HG02970 (cell line): ENCODE results near the gene FBRSL1.
"Not testable (repeated sequence)": the region's sequence is repeated elsewhere in the genome, so short reads cannot be mapped to it uniquely, and the experiment has no call there.

Source experiments
- ATAC-seq: cut with Tn5 transposase; IDR thresholded peaks from one replicate; pipeline ENCODE4 v1.9.1; 2021; ENCODE audit warnings: mild to moderate bottlenecking, moderate library complexity, moderate number of reproducible peaks; ENCODE audit not compliant: unreplicated experiment, low FRiP score

Gene FBRSL1

GRCh38 chr12:132453361-132454192, 36.4 kb upstream of the FBRSL1 start:
- ATAC-seq, result no peak

GRCh38 chr12:132454193-132454932, 35.6 kb upstream of the FBRSL1 start:
- no peak for ATAC-seq

GRCh38 chr12:132454933-132455418, 35.0 kb upstream of the FBRSL1 start:
- no peak for ATAC-seq

- ATAC-seq, result no peak
Measured at GRCh38 chr12:132455565-132455964, 34.4 kb upstream of the FBRSL1 start.

- no peak for ATAC-seq
Measured at GRCh38 chr12:132456186-132456943, 33.6 kb upstream of the FBRSL1 start.

- no peak for ATAC-seq
Measured at GRCh38 chr12:132456944-132457495, 32.9 kb upstream of the FBRSL1 start.

- ATAC-seq, result no peak
Measured at GRCh38 chr12:132458441-132458840, 31.5 kb upstream of the FBRSL1 start.

- ATAC-seq, result no peak
Measured at GRCh38 chr12:132458846-132459641, 30.9 kb upstream of the FBRSL1 start.

GRCh38 chr12:132460571-132460970, 29.4 kb upstream of the FBRSL1 start:
- ATAC-seq, result no peak

GRCh38 chr12:132461526-132461925, 28.4 kb upstream of the FBRSL1 start:
- ATAC-seq, result no peak

GRCh38 chr12:132462788-132463187, 27.2 kb upstream of the FBRSL1 start:
- no peak for ATAC-seq

GRCh38 chr12:132463284-132463924, 26.5 kb upstream of the FBRSL1 start:
- ATAC-seq, result not testable (repeated sequence)

GRCh38 chr12:132464304-132464703, 25.6 kb upstream of the FBRSL1 start:
- ATAC-seq, result not testable (repeated sequence)

GRCh38 chr12:132464820-132465219, 25.1 kb upstream of the FBRSL1 start:
- no peak for ATAC-seq

- no peak for ATAC-seq
Measured at GRCh38 chr12:132465269-132466190, 24.4 kb upstream of the FBRSL1 start.

- no peak for ATAC-seq
Measured at GRCh38 chr12:132466241-132467201, 23.4 kb upstream of the FBRSL1 start.

- no peak for ATAC-seq
Measured at GRCh38 chr12:132467511-132467910, 22.4 kb upstream of the FBRSL1 start.
